K562 (cell line): ENCODE measurements around the gene FAM24B. TPM values are rescaled to one million over a fixed set of nuclear protein-coding genes. Genes with fewer than 3 reads are reported as not detected.

Experiments used
- ATAC-seq: fragments of 200-7000 bp; cut with Tn5 transposase; 3 replicates; pipeline ENCODE4 v1.9.1; 2020; ENCODE audit warnings: moderate library complexity
- BruUV-seq: library from RNA; stranded (reverse); fragments of 400-500 nt; replicated peaks from 2 replicates; lab custom pipeline; 2021; lab: Mats Ljungman, UMichigan
- CTCF ChIA-PET: fragments of 300-600 bp; formaldehyde crosslinking; extraction: SDS; loops from one replicate; lab custom pipeline; 2021; ENCODE audit warnings: low intra/inter-chr PET ratio; lab: Yijun Ruan, JAX
- POLR2A ChIA-PET: fragments of 300-600, 350-650 bp; sonication (Branson Sonifier 250); formaldehyde crosslinking; extraction: SDS; loops from one replicate; lab custom pipeline; 2021; ENCODE audit warnings: antibody characterized with exemption, inconsistent platforms; lab: Yijun Ruan, JAX
- DNase-seq, 4 experiments: peaks; one replicate each; pipeline versions ENCODE4 v3.0.0 to v3.0.0-alpha.2; 2011 to 2018; ENCODE audit warnings: low spot score in 3 of 4, mixed read lengths in 3 of 4; ENCODE audit errors: extremely low read depth in 1 of 4
- FAIRE-seq: peaks from 2 replicates; lab custom pipeline; 2011; peaks lifted over from hg19 to GRCh38; lab: Jason Lieb, UNC
- H2AFZ ChIP-seq: 2 replicates; pipeline ENCODE4 v1.6.0; 2011; ENCODE audit warnings: low read depth, low read length, control low read depth, inconsistent platforms
- H3K27ac ChIP-seq: fragments of 200-600 bp; 3 replicates; pipeline ENCODE4 v1.8.0; 2011; ENCODE audit warnings: low read depth, mild to moderate bottlenecking, control low read depth, inconsistent platforms, low read length, moderate library complexity, mixed read lengths; ENCODE audit errors: extremely low read depth
- H3K27me3 ChIP-seq, 2 experiments: fragments of 300-600 bp in 1 of 2; 2 replicates in 1 of 2; 3 replicates in 1 of 2; pipeline versions ENCODE4 v1.6.0 to v1.8.0; 2011; ENCODE audit warnings: inconsistent platforms in 2 of 2, low read length in 2 of 2, mild to moderate bottlenecking in 1 of 2, mixed read lengths in 1 of 2, moderate library complexity in 1 of 2; ENCODE audit not compliant: control insufficient read depth in 2 of 2, insufficient read depth in 2 of 2
- H3K36me3 ChIP-seq: fragments of 300-600 bp; 3 replicates; pipeline ENCODE4 v1.8.0; 2011; ENCODE audit warnings: mild to moderate bottlenecking, low read length, inconsistent platforms; ENCODE audit not compliant: control insufficient read depth, insufficient read depth
- H3K4me1 ChIP-seq, 2 experiments: fragments of 200-600 bp in 1 of 2; replicated peaks in 1 of 2; 2 replicates in 1 of 2; 3 replicates in 1 of 2; pipeline versions ENCODE4 v1.5.1 to v1.8.0; 2011; ENCODE audit warnings: inconsistent platforms in 2 of 2, low read length in 2 of 2, mild to moderate bottlenecking in 1 of 2, mixed read lengths in 1 of 2, moderate library complexity in 1 of 2; ENCODE audit not compliant: control insufficient read depth in 2 of 2, insufficient read depth in 2 of 2
- H3K4me2 ChIP-seq: 2 replicates; pipeline ENCODE4 v1.6.1; 2011; ENCODE audit warnings: low read length, control low read depth, inconsistent platforms, mixed read lengths; ENCODE audit not compliant: insufficient read depth
- H3K4me3 ChIP-seq: fragments of 200-600 bp; sonication (generic), shearing (Covaris generic); 2 replicates; pipeline ENCODE4 v1.5.1; 2016; ENCODE audit warnings: control low read depth, inconsistent platforms
- H3K79me2 ChIP-seq: fragments of 200-600 bp; 3 replicates; pipeline ENCODE4 v1.8.0; 2011; ENCODE audit warnings: low read length, inconsistent platforms; ENCODE audit not compliant: control insufficient read depth, insufficient read depth
- H3K9ac ChIP-seq, 2 experiments: 2 replicates each; pipeline versions ENCODE4 v1.6.0 to v1.6.1; 2011; ENCODE audit warnings: low read depth in 2 of 2, low read length in 2 of 2, control low read depth in 1 of 2, inconsistent platforms in 1 of 2, mild to moderate bottlenecking in 1 of 2, mixed read lengths in 1 of 2; ENCODE audit not compliant: insufficient read depth in 1 of 2
- H3K9me1 ChIP-seq: one replicate; pipeline ENCODE4 v1.6.0; 2011; ENCODE audit warnings: inconsistent platforms, mild to moderate bottlenecking, low read length, moderate library complexity; ENCODE audit not compliant: control insufficient read depth, insufficient read depth
- H3K9me3 ChIP-seq: replicated peaks from 2 replicates; pipeline ENCODE4 v1.5.1; 2011; ENCODE audit warnings: low read depth, low read length, inconsistent platforms; ENCODE audit not compliant: control insufficient read depth, insufficient read depth
- H4K20me1 ChIP-seq: replicated peaks from 2 replicates; pipeline ENCODE4 v1.6.1; 2011; ENCODE audit warnings: low read length, inconsistent platforms, mixed read lengths; ENCODE audit not compliant: control insufficient read depth, insufficient read depth
- ARID2 ChIP-seq: fragments of 450-650 bp; IDR thresholded peaks from 2 replicates; pipeline ENCODE4 v1.6.1; 2017; ENCODE audit warnings: antibody characterized with exemption, mild to moderate bottlenecking
- DEAF1 ChIP-seq: fragments of 450-650 bp; formaldehyde crosslinking; IDR thresholded peaks from 2 replicates; pipeline ENCODE4 v1.4.0; 2020; ENCODE audit warnings: mild to moderate bottlenecking, moderate library complexity
- MAFK ChIP-seq: IDR thresholded peaks from 2 replicates; pipeline ENCODE4 v1.6.1; 2011; ENCODE audit warnings: low read length, improper control_type of control experiment
- MLLT1 ChIP-seq, 2 experiments: fragments of 450-650 bp; IDR thresholded peaks; 2 replicates each; pipeline ENCODE4 v1.6.1; 2016
- NFIX ChIP-seq: fragments of 250-450 bp; sonication (Bioruptor Pico); IDR thresholded peaks from 2 replicates; pipeline ENCODE4 v1.4.0; 2020; ENCODE audit warnings: low read depth, mild to moderate bottlenecking, moderate library complexity
- RREB1 ChIP-seq: fragments of 250-450 bp; sonication (Bioruptor Pico); IDR thresholded peaks from 2 replicates; pipeline ENCODE4 v1.4.0; 2020
- TEAD4 ChIP-seq, 2 experiments: sonication (generic) in 1 of 2; formaldehyde crosslinking in 1 of 2; IDR thresholded peaks; 2 replicates each; pipeline versions ENCODE4 v1.6.1 to v1.8.0; 2012 to 2022; ENCODE audit warnings: borderline replicate concordance in 1 of 2, inconsistent platforms in 1 of 2, low read length in 1 of 2, mild to moderate bottlenecking in 1 of 2, missing genetic modification reagents in 1 of 2
- XRCC4 ChIP-seq: IDR thresholded peaks from one replicate; pipeline ENCODE4 v1.6.1; 2011; ENCODE audit not compliant: insufficient read depth, insufficient read length; ENCODE audit errors: extremely low read depth
- XRCC5 ChIP-seq: fragments of 200-400 bp; formaldehyde crosslinking; IDR thresholded peaks from 2 replicates; pipeline ENCODE4 v1.6.1; 2017; ENCODE audit warnings: low read depth, mild to moderate bottlenecking, low read length
- ZKSCAN3 ChIP-seq: fragments of 250-450 bp; sonication (Bioruptor Pico); IDR thresholded peaks from 2 replicates; pipeline ENCODE4 v1.4.0; 2020
- ZNF121 ChIP-seq: sonication (generic); formaldehyde crosslinking; conservative IDR thresholded peaks from 2 replicates; pipeline ENCODE4 v1.8.0; 2022; ENCODE audit warnings: missing genetic modification reagents
- WGBS: fragments of 100-300 bp; shearing (Covaris generic); methylation state at CpG from one replicate; pipeline ENCODE4 v1.1.6; 2016; ENCODE audit warnings: low coverage, mixed read lengths; ENCODE audit not compliant: insufficient coverage; ENCODE audit errors: missing lambda C conversion rate; 5-methylcytosine and 5-hydroxymethylcytosine counted together
- in situ Hi-C: fragments of 300-500 bp; cut with MboI; formaldehyde crosslinking; loops from 4 replicates; pipeline ENCODE4 v1.15.0; 2018; ENCODE audit warnings: inconsistent platforms, mixed read lengths
- intact Hi-C: fragments of 100-400 bp; cut with micrococcal nuclease; formaldehyde crosslinking; loops from 2 replicates; pipeline ENCODE4 v1.14.2; 2022
- polyA plus RNA-seq, 8 experiments: library from polyadenylated mRNA; depleted of rRNA in 4 of 8; stranded (reverse) in 5 of 8; unstranded in 3 of 8; fragments of >200 nt; fragmentation: Nextera tagmentation in 2 of 8; fragmentation: Illumina TruSeq in 1 of 8; extraction: Ambion mirVana in 2 of 8; extraction: Trizol in 1 of 8; gene quantifications; 2 replicates each; pipeline versions ENCODE4 v1.2.1 to v1.2.3, GENCODE V29; 2011 to 2014; ENCODE audit warnings: inconsistent platforms in 1 of 8, missing spikeins in 1 of 8
- total RNA-seq, 7 experiments: library from RNA; depleted of rRNA in 6 of 7; stranded (reverse); fragments of >200 nt in 6 of 7; fragmentation: Illumina TruSeq in 2 of 7; extraction: Trizol in 2 of 7; gene quantifications; 2 replicates each; pipeline versions ENCODE4 v1.2.1 to v1.2.3, GENCODE V29; 2011 to 2021; ENCODE audit warnings: low replicate concordance in 1 of 7

The FAM24B gene
- total and polyA plus RNA-seq, 9 of the 15 experiments (the other 6 are each of a cell fraction or from before 2014, with no cell fraction given): 6.0 to 19.6 (median 9.2) TPM

- TF ChIP-seq TEAD4 (IDR thresholded peaks at IDR 0.05; ENCODE audit: low read length): peak; percentile 76
- no peak for TF ChIP-seq TEAD4 (CRISPR knock-in tag; IDR thresholded peaks at IDR 0.05; ENCODE audit: borderline replicate concordance)
- no peak for TF ChIP-seq DEAF1 (CRISPR knock-in tag)
- TF ChIP-seq NFIX (CRISPR knock-in tag): no peak
Observed at GRCh38 chr10:122861711-122862161, 17.6 kb downstream of the FAM24B start (continued).

- Histone ChIP-seq H4K20me1 (peaks cover 20% of the 10 kb centered on the region), H3K9me3 (no peaks in the 10 kb centered on the region), H3K4me2 (no peak overlapping the region), H3K4me1 (peaks cover 0 to 6% of the 10 kb centered on the region in 2 experiments; a peak in 2 of 5 replicates), H3K27ac (no peak overlapping the region), H3K9ac (no peak overlapping the region), H3K27me3 (no peaks in the 10 kb centered on the region), H3K9me1 (no peaks in the 10 kb centered on the region), H3K4me3 (no peak overlapping the region), H3K36me3 (peaks cover 10% of the 10 kb centered on the region; the same call in 2 of the 3 replicates), H3K79me2 (peaks cover 53% of the 10 kb centered on the region)
- in situ Hi-C loops: no loop called here
- intact Hi-C loops: no loop called here
- CTCF ChIA-PET: no interaction called here
- BruUV-seq: no TSS peak
- no peak for DNase-seq
- no peak for ATAC-seq
- no peak for FAIRE-seq
- POLR2A ChIA-PET: no interaction called here
- 100% methylated on average over 1 of the region's 1 CpG for WGBS
- TF ChIP-seq XRCC4: no peak
- TF ChIP-seq ZKSCAN3: no peak
- no peak for TF ChIP-seq XRCC5
- no peak for TF ChIP-seq RREB1
- TF ChIP-seq MLLT1 (IDR thresholded peaks at IDR 0.05): no peak
- TF ChIP-seq ARID2: no peak
- TF ChIP-seq ZNF121 (CRISPR knock-in tag): no peak
- no peak for TF ChIP-seq MAFK
- TF ChIP-seq, all 486 proteins: peak for 0
- no peak overlapping the region for H2AFZ ChIP-seq
Observed at GRCh38 chr10:122859527-122859926, 19.9 kb downstream of the FAM24B start.
